Measurements from ENCODE around the gene MAOB. TPM values are rescaled to one million over a fixed set of nuclear protein-coding genes. Genes with fewer than 3 reads are reported as not detected.
"Not testable (repeated sequence)": the region's sequence is repeated elsewhere in the genome, so short reads cannot be mapped to it uniquely, and the experiment has no call there.

The MAOB gene
- total and polyA plus RNA-seq, 8 donors: 3.1 to 15.1 (median 6.0) TPM

- FAIRE-seq: no peak
- Histone ChIP-seq H3K9me3 (no peaks in the 10 kb centered on the region), H3K36me3 (peaks cover 0 to 8% (median 0%) of the 10 kb centered on the region in 3 donors), H3K27ac (no peak overlapping the region), H3K4me3 (no peak overlapping the region), H3K4me1 (no peaks in the 10 kb centered on the region), H3K27me3 (no peaks in the 10 kb centered on the region)
- DNase-seq: no peak
- ATAC-seq: no peak
- intact Hi-C loops (cut with DNase I): no loop called here
- 93 to 94% methylated on average over 1 of the region's 1 CpG for WGBS, 2 donors
- no peak for TF ChIP-seq CTCF (IDR thresholded peaks at IDR 0.05)
Observed at GRCh38 chrX:43728966-43729365, 153.3 kb downstream of the MAOB start.

GRCh38 chrX:43728002-43728401 lies 154.2 kb downstream of the MAOB start:
- Histone ChIP-seq H3K4me3 (no peak overlapping the region), H3K36me3 (peaks cover 0 to 8% (median 0%) of the 10 kb centered on the region in 3 donors), H3K27me3 (no peaks in the 10 kb centered on the region), H3K9me3 (no peaks in the 10 kb centered on the region), H3K27ac (no peak overlapping the region), H3K4me1 (no peaks in the 10 kb centered on the region)
- intact Hi-C loops (cut with DNase I): no loop called here
- FAIRE-seq (no peak), DNase-seq (no peak), ATAC-seq (no peak)
- 70 to 77% methylated on average over 5 of the region's 5 CpGs for WGBS, 2 donors
- no peak for TF ChIP-seq CTCF (IDR thresholded peaks at IDR 0.05)

DNA sequence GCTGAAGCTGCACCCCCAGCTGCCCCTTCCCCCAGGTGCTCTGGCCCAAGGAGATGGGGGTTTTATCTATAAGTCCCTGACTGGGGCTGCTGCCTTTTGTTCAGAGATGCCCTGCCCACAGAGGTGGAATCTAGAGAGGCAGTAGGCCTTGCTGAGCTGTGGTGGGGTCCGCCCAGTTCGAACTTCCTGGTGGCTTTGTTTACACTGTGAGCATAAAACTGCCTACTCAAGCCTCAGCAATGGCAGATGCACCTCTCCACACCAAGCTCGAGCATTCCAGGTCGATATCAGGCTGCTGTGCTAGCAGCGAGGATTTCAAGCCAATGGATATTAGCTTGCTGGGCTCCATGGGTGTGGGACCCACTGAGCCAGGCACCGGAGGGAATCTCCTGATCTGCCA lies 155.0 kb downstream of the MAOB start:
- H3K27ac ChIP-seq; H3K9me3 ChIP-seq; DNase-seq; FAIRE-seq; H3K36me3 ChIP-seq; H3K4me3 ChIP-seq; ATAC-seq; H3K4me1 ChIP-seq; H3K27me3 ChIP-seq; intact Hi-C loops (cut with DNase I): not testable (repeated sequence)
- 75 to 84% methylated on average over 6 of the region's 6 CpGs for WGBS, 2 donors

- WGBS, 2 donors: 54 to 64% methylated on average over 5 of the region's 5 CpGs
- H3K36me3 ChIP-seq; H3K4me3 ChIP-seq; FAIRE-seq; H3K27me3 ChIP-seq; intact Hi-C loops (cut with DNase I); DNase-seq; H3K9me3 ChIP-seq; H3K27ac ChIP-seq; ATAC-seq; H3K4me1 ChIP-seq: not testable (repeated sequence)
Observed at GRCh38 chrX:43725227-43725626, 157.0 kb downstream of the MAOB start.

- DNase-seq (no peak), ATAC-seq (no peak), FAIRE-seq (no peak)
- intact Hi-C loops (cut with DNase I): no loop called here
- Histone ChIP-seq H3K9me3 (no peaks in the 10 kb centered on the region), H3K4me3 (no peak overlapping the region), H3K27me3 (no peaks in the 10 kb centered on the region), H3K4me1 (no peaks in the 10 kb centered on the region), H3K36me3 (no peaks in the 10 kb centered on the region), H3K27ac (no peak overlapping the region)
- WGBS, 2 donors: 52 to 85% methylated on average over 1 of the region's 1 CpG
- no peak for TF ChIP-seq CTCF (IDR thresholded peaks at IDR 0.05)
Observed at GRCh38 chrX:43720961-43721360, 161.3 kb downstream of the MAOB start.

DNA sequence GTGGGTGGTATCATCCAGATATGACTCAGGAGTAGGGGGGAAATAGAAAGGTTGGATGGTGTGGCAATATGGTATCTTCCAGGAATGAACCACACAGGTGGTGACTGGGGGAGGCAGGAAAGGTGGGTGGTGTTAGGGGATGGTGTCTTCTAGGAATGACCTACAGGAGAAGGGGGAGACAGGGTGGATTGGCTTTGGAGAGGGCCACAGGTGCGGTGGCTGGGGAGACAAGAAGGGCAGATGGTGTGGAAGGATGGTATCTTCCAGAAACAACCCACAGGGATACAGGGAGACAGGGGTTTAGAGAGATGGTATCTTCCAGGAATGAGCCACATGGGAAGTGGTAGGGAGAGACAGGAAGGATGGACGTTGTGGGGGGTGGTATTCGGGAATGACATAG lies 162.2 kb downstream of the MAOB start:
- intact Hi-C loops (cut with DNase I): no loop called here
- no peak for TF ChIP-seq CTCF (IDR thresholded peaks at IDR 0.05)
- FAIRE-seq (no peak), ATAC-seq (no peak), DNase-seq (no peak)
- Histone ChIP-seq H3K27ac (no peak overlapping the region), H3K9me3 (no peaks in the 10 kb centered on the region), H3K27me3 (no peaks in the 10 kb centered on the region), H3K4me3 (no peak overlapping the region), H3K36me3 (no peaks in the 10 kb centered on the region), H3K4me1 (no peaks in the 10 kb centered on the region)
- WGBS, 2 donors: 70 to 94% methylated on average over 3 of the region's 3 CpGs
